ENCODE data around the gene HVCN1.
"Not testable (repeated sequence)": the region's sequence is repeated elsewhere in the genome, so short reads cannot be mapped to it uniquely, and the experiment has no call there.

Gene HVCN1

GRCh38 chr12:110661337-110661972, 27.5 kb downstream of the HVCN1 start:
- no peak overlapping the region for H3K4me3 ChIP-seq (ENCODE audit: low read depth, low read length)
- TF ChIP-seq CTCF (IDR thresholded peaks at IDR 0.05; ENCODE audit: low read depth, low read length, missing control alignments), result no peak
- DNase-seq (ENCODE audit: low read depth), result no peak
- in situ Hi-C loops (cut with HindIII; ENCODE audit: low sequenced_read_pairs), result no loop called here

- DNase-seq (ENCODE audit: low read depth), result no peak
- in situ Hi-C loops (cut with HindIII; ENCODE audit: low sequenced_read_pairs), result no loop called here
- TF ChIP-seq CTCF (IDR thresholded peaks at IDR 0.05; ENCODE audit: low read depth, low read length, missing control alignments), result no peak
- no peak overlapping the region for H3K4me3 ChIP-seq (ENCODE audit: low read depth, low read length)
Measured at GRCh38 chr12:110658878-110659277, 30.0 kb downstream of the HVCN1 start.

GRCh38 chr12:110658242-110658641, 30.7 kb downstream of the HVCN1 start:
- TF ChIP-seq CTCF (IDR thresholded peaks at IDR 0.05; ENCODE audit: low read depth, low read length, missing control alignments), result no peak
- in situ Hi-C loops (cut with HindIII; ENCODE audit: low sequenced_read_pairs), result no loop called here
- H3K4me3 ChIP-seq (ENCODE audit: low read depth, low read length), result no peak overlapping the region
- DNase-seq (ENCODE audit: low read depth), result no peak

GRCh38 chr12:110657747-110658146, 31.2 kb downstream of the HVCN1 start:
- in situ Hi-C loops (cut with HindIII; ENCODE audit: low sequenced_read_pairs), result no loop called here
- no peak for DNase-seq (ENCODE audit: low read depth)
- TF ChIP-seq CTCF (IDR thresholded peaks at IDR 0.05; ENCODE audit: low read depth, low read length, missing control alignments), result no peak
- H3K4me3 ChIP-seq (ENCODE audit: low read depth, low read length), result no peak overlapping the region

GRCh38 chr12:110656071-110656655, 32.8 kb downstream of the HVCN1 start:
- H3K4me3 ChIP-seq (ENCODE audit: low read depth, low read length), result no peak overlapping the region
- DNase-seq (ENCODE audit: low read depth), result no peak
- in situ Hi-C loops (cut with HindIII; ENCODE audit: low sequenced_read_pairs), result no loop called here
- no peak for TF ChIP-seq CTCF (IDR thresholded peaks at IDR 0.05; ENCODE audit: low read depth, low read length, missing control alignments)

GRCh38 chr12:110654238-110654637, 34.7 kb downstream of the HVCN1 start:
- H3K4me3 ChIP-seq (ENCODE audit: low read depth, low read length); in situ Hi-C loops (cut with HindIII; ENCODE audit: low sequenced_read_pairs): not testable (repeated sequence)

GRCh38 chr12:110649341-110649847, 39.5 kb downstream of the HVCN1 start:
- in situ Hi-C loops (cut with HindIII; ENCODE audit: low sequenced_read_pairs), result no loop called here

More at GRCh38 chr12:110654238-110654637, 34.7 kb downstream of the HVCN1 start:
- not testable (repeated sequence) for DNase-seq (ENCODE audit: low read depth)

More at GRCh38 chr12:110649341-110649847, 39.5 kb downstream of the HVCN1 start:
- no peak overlapping the region for H3K4me3 ChIP-seq (ENCODE audit: low read depth, low read length)
- TF ChIP-seq CTCF (IDR thresholded peaks at IDR 0.05; ENCODE audit: low read depth, low read length, missing control alignments), result no peak
- no peak for DNase-seq (ENCODE audit: low read depth)

Measured in astrocyte of the cerebellum (primary cell).